Measurements from ENCODE around the gene ZNF565. TPM values are rescaled to one million over a fixed set of nuclear protein-coding genes. Genes with fewer than 3 reads are reported as not detected.
A peak's percentile ranks its signal among the peaks of the same experiment; 100 is the strongest.
"Not testable (repeated sequence)": the region's sequence is repeated elsewhere in the genome, so short reads cannot be mapped to it uniquely, and the experiment has no call there.

ZNF565 gene
- total RNA-seq, 4 donors from 2014 or later = 4.3 to 8.5 (median 6.0) TPM

DNA sequence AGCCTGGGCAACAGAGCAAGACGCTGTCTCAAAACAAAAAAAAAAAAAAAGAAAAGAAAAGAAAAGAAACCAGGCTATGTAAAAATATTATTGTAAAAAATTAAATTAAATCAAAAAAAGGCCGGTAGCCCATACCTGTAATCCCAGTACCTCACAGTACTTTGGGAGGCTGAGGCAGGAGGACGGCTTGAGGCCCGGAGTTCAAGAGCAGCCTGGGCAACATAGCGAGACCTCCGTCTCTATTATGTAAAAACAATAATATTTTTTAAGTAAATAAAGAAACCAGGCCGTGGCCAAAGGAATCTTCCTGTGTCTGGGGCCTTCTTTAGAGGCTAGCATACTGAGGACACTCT is 75.4 kb downstream of the ZNF565 start:
- TF ChIP-seq, protein P1, sequence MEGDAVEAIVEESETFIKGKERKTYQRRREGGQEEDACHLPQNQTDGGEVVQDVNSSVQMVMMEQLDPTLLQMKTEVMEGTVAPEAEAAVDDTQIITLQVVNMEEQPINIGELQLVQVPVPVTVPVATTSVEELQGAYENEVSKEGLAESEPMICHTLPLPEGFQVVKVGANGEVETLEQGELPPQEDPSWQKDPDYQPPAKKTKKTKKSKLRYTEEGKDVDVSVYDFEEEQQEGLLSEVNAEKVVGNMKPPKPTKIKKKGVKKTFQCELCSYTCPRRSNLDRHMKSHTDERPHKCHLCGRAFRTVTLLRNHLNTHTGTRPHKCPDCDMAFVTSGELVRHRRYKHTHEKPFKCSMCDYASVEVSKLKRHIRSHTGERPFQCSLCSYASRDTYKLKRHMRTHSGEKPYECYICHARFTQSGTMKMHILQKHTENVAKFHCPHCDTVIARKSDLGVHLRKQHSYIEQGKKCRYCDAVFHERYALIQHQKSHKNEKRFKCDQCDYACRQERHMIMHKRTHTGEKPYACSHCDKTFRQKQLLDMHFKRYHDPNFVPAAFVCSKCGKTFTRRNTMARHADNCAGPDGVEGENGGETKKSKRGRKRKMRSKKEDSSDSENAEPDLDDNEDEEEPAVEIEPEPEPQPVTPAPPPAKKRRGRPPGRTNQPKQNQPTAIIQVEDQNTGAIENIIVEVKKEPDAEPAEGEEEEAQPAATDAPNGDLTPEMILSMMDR (IDR thresholded peaks at IDR 0.05) = no peak
- no peak for ATAC-seq (ENCODE audit: low FRiP score)
- no peak for DNase-seq (ENCODE audit: low spot score)

DNA sequence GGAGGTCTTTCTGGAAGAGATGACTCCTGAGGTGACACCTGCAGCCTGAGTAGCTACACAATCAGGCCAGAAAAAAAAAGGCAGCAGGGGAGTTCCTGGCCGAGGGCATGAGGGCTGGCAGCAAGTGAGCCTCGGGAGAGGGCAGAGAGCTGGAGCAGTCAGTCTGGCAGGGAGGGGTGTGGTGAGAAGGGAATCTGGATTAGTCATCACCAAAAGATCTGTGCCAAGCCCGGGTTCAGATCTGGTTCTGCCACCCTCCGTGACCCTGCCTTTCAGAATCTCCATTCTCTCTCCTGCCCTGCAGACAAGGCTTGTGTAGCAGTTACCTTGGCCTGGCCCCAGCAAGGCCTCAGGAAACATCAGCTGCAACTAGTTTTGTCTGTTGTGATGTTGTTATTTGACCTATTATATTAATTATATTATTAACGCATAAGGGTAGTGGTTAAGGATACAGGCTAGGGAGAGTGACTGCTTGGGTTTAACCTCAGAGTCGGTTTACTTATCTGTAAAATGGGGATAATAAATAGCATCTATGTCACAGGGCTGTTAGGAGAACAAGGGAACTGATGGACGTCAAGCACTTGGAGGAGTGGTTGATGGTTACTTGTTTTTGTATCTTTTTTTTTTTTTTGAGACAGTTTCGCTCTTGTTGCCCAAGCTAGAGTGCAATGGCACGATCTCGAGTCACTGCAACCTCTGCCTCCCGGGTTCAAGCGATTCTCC is 77.3 kb downstream of the ZNF565 start:
- DNase-seq (ENCODE audit: low spot score) = no peak
- peak; percentile 72 for ATAC-seq (ENCODE audit: low FRiP score)
- TF ChIP-seq, protein P1 (IDR thresholded peaks at IDR 0.05) = no peak

DNA sequence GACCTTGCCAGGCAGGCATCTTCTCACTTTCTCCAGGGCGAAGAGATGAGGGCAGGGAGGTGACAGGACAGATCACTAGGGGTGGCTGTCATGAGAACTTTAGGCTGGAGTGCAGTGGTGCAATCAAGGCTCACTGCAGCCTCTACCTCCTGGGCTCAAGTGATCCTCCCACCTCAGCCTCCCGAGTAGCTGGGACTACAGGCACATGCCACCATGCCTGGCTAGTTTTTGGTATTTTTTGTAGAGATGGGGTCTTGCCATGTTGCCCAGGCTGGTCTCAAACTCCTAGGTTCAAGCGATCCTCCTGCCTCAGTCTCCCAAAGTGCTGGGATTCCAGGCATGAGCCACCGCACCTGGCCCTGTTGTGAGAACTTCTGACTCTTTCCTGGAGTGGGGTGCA is 79.6 kb downstream of the ZNF565 start:
- not testable (repeated sequence) for DNase-seq (ENCODE audit: low spot score); ATAC-seq (ENCODE audit: low FRiP score)

Small RNA genes lying within 50 kb of the gene (small RNA-seq; reads per million reads assigned to genes)
- gene RF00019 = not detected

Other genes with a start within 250 kb of the ZNF565 start
- 10 to 100 TPM; 19.0 to 53.8 (median 32.2) TPM for gene SDHAF1, start 219.5 kb downstream of the ZNF565 start, total RNA-seq
- under 1 TPM in 3 of 4 donors, not detected in 1; 0.28 to 0.79 (median 0.50) TPM for gene SYNE4, start 205.9 kb downstream of the ZNF565 start, total RNA-seq
- gene ALKBH6, start 200.5 kb downstream of the ZNF565 start, total RNA-seq = 10 to 100 TPM; 13.6 to 21.8 (median 16.1) TPM
- 10 to 100 TPM in 1 of 4 donors, 1 to 10 TPM in 3; 3.3 to 11.9 (median 8.1) TPM for gene CLIP3, start 181.8 kb downstream of the ZNF565 start, total RNA-seq
- gene THAP8, start 160.4 kb downstream of the ZNF565 start, total RNA-seq = 10 to 100 TPM in 2 of 4 donors, 1 to 10 TPM in 2; 2.0 to 10.4 (median 7.6) TPM
- under 1 TPM; 0.31 to 0.95 (median 0.69) TPM for gene WDR62, start 159.8 kb downstream of the ZNF565 start, total RNA-seq
- gene OVOL3, start 103.5 kb downstream of the ZNF565 start, total RNA-seq = not detected
- 10 to 100 TPM; 32.5 to 58.5 (median 36.1) TPM for gene POLR2I, start 99.8 kb downstream of the ZNF565 start, total RNA-seq
- gene TBCB, start 99.2 kb downstream of the ZNF565 start, total RNA-seq = 100 to 1,000 TPM in 2 of 4 donors, 10 to 100 TPM in 2; 86.9 to 126 (median 106) TPM
- 100 to 1,000 TPM; 211 to 263 (median 246) TPM for gene CAPNS1, start 74.6 kb downstream of the ZNF565 start, total RNA-seq
- 10 to 100 TPM; 25.1 to 60.3 (median 43.9) TPM for gene COX7A1, start 62.2 kb downstream of the ZNF565 start, total RNA-seq
- gene ZNF146, start 441 bp upstream of the ZNF565 start, total RNA-seq = 10 to 100 TPM; 45.6 to 89.0 (median 61.2) TPM
- 10 to 100 TPM in 1 of 4 donors, 1 to 10 TPM in 3; 1.4 to 10.4 (median 3.2) TPM for gene ZFP14, start 164.5 kb upstream of the ZNF565 start, total RNA-seq
- gene ZFP82, start 204.0 kb upstream of the ZNF565 start, total RNA-seq = 1 to 10 TPM; 2.9 to 5.6 (median 4.0) TPM